Fibroblast of mammary gland (primary cell): ENCODE data around the gene ST3GAL3.

ENCODE experiments used
- DNase-seq: peaks from one replicate; pipeline ENCODE4 v3.0.0-alpha.2; 2010; ENCODE audit warnings: low read depth
- H3K4me3 ChIP-seq: 2 replicates; pipeline ENCODE4 v1.5.1; 2011; ENCODE audit warnings: low read depth, mild to moderate bottlenecking, low read length, moderate library complexity; ENCODE audit not compliant: control insufficient read depth
- CTCF ChIP-seq: conservative IDR thresholded peaks from 2 replicates; pipeline ENCODE4 v1.5.1; 2011; ENCODE audit warnings: low read depth, low read length, inconsistent platforms; ENCODE audit not compliant: control insufficient read depth, insufficient read depth

Gene ST3GAL3

DNA sequence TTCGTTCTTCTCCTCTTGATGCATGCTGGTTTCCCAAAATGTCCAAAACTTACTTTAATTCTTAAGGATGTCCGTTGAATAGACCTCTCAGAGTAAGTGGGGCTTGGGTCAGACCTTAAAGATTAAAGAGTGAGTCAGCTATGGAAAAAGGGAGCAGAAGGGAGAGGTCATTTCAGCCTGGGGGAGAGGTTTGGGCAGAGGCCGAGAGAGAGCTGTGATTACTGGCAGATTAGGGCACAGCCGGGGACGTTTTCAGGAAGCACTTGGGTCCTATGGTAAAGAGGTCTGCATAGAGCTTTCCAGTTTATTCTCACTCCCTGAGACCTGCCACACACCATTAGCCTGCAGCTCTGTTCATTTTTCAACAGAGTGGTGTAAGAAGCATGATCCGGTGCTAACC is 14.0 kb upstream of the ST3GAL3 start:
- no peak for TF ChIP-seq CTCF
- DNase-seq = no peak
- no peak overlapping the region for H3K4me3 ChIP-seq

DNA sequence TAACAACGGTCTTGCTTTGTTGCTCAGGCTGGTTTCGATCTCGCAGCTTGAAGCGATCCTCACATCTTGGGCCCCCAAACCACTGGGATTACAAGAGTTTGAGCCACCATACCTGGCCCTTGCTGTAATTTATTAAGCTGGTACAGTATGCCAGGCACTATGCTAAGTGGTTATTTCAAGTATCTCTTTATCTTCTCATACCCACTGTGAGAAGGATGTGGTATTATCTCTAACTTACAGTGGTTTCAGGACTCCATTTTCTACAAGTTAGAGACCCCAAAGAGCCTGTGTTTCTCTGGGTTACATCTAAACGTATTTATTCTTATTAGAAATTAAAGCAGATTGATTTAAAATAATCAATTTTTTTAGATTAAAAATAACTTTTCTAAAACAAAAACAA is 8.1 kb upstream of the ST3GAL3 start:
- DNase-seq = no peak
- no peak for TF ChIP-seq CTCF
- H3K4me3 ChIP-seq = no peak overlapping the region

DNA sequence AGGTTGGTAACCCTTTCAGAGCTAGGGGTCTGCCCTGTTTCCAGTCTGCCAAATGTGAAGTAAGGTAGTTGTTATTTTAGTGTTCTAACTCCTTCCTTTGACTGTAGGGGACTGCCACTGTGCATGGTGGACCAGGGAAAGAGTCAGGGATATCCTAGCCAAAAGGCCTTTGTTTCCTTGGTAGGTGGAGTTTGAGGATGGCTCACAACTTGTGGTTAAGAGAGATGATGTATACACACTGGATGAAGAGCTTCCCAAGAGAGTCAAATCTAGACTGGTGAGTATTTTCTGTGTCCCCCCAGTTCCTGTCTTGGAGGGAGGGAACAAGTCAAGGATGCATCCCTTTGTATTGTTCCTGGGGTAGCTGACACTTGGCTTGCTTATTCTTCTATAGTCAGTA is 3.5 kb upstream of the ST3GAL3 start:
- no peak overlapping the region for H3K4me3 ChIP-seq
- no peak for TF ChIP-seq CTCF
- DNase-seq = peak; percentile 63

GRCh38 chr1:43704838-43705237 is 2.5 kb upstream of the ST3GAL3 start:
- TF ChIP-seq CTCF = peak; percentile 38
- DNase-seq = peak; percentile 74
- no peak overlapping the region for H3K4me3 ChIP-seq

DNA sequence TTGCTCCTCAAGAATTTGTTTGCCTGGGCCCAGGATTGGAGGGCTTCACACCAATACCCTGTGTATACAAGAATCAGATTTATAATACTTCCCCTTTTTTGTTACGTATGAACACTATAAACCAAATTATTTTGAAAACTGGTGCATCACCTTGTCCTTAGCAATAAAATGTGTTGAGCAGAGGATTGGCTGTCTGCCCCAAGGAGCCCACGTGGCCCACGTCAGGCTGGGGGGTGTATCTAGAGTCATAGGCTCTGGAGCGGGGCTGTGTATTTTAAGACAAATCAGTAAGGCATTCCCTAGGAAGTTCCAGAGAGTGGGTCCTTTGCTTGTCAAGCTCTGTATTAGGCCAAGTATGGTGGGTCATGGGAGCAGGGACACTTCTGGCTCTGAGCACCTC is 2.0 kb upstream of the ST3GAL3 start:
- DNase-seq = no peak
- TF ChIP-seq CTCF = no peak
- no peak overlapping the region for H3K4me3 ChIP-seq

DNA sequence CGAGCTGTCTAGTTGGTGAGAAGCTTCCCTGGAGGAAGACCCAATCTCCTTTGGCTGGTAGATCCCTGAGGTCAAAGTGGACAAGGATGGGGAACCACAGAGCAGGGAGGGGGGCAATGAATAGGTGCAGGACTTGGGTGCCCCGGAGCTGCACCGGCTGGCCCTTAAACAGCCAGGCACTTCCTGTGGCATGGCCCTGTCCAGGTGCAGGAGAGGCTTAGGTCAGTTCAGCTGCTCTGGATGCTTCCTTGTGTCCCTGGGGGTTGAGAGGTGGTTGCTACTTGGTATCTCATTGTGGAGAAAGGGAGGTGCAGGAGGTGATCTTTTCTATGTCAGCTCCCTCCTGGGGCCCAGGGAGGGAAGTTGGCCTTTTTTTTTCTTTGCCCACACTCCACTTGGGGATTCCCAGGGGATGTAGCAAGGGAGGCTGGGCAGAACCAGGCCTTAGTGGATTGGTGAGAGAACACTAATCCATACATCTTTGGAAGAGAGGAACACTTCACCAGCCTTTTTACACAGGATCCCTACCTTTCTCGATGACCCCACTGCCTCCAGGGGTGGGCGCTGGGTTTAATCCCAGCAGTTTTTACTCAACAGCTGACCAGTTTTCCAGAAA is 1.2 kb upstream of the ST3GAL3 start:
- H3K4me3 ChIP-seq = peak overlapping the region; percentile 72
- TF ChIP-seq CTCF = no peak
- peak; percentile 15 for DNase-seq
